Activated CD8-positive, alpha-beta memory T cell treated with anti-CD3 and anti-CD28 coated beads, Interleukin-2, amount 50 U/mL, for 1 hour (primary cell): ENCODE data around the gene PPHLN1.

Experiments
- DNase-seq: peaks from one replicate; pipeline ENCODE4 v3.0.0-alpha.2; 2020; ENCODE audit errors: extremely low read depth

Gene PPHLN1

DNA sequence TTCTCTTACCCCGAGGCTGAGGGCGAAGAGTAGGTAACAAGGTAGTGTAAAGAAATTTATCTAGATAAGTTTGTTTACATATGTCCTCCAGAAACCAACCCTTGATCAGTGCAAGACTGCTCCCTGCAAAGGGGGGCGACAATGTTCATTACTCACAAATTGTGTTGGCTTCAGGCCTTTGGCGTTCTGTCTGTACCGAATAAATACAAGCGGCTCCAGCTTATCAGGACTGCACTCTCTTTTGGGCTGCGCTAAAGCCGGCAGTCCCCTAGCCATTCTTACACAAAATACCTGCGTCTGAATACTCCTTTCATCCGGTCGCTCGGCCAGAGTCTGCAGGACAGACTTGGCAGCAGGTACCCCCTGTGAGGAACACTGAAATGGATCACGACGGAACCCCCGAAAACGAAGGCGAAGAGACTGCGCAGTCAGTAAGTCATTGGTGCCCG lies 116.4 kb downstream of the PPHLN1 start:
- DNase-seq = no peak

- no peak for DNase-seq
Observed at GRCh38 chr12:42442888-42443287, 116.9 kb downstream of the PPHLN1 start.

GRCh38 chr12:42444192-42444943 lies 118.4 kb downstream of the PPHLN1 start:
- DNase-seq = no peak

DNA sequence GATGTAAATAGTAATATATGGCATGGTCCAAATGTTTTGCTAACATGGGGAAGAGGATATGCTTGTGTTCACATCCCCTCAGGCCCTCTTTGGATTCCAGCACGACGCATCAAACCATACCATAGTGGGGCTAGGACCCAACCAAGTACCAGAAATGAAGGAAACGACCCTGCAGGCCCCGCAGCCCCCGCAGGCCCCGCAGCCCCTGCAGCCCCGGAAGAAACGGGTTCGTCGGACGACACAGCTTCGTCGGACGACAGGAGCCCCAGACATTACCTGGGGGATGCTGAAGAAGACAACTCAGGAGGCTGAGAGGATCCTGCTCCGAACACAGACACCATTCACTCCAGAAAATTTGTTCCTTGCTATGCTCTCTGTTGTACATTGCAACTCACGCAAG lies 119.9 kb downstream of the PPHLN1 start:
- DNase-seq = no peak

DNA sequence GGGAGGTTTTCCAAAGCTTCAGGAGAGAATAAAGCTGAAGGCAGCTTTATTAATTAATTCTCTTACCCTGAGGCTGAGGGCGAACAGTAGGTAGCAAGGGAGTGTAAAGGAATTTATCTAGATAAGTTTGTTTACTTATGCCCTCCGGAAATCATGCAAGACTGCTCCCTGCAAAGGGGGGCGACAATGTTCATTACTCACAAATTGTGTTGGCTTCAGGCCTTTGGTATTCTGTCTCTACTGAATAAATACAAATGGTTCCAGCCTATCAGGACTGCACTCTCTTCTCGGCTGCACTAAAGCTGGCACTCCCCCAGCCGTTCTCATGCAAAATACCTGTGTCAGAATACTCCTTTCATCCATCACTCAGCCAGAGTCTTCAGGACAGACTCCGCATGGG lies 120.8 kb downstream of the PPHLN1 start:
- no peak for DNase-seq

DNA sequence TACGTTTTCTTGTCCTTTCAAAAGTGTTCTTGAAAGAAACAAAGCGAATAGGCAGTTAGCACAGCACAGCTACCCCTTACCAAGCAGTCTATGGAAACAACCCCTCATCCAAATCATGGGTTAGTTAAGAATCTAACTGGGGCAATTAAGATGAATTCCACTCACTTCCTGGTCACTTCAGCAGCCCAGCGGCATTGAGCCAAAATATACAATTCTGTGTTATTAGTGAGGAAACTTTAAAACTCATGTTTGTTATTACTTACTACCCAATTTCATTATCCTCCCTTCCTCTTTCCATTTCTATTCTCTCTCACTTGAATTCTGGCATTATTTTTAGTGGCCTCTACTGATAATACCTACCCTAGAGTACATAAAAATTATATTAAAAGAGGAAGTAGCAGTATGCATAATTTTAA lies 121.4 kb downstream of the PPHLN1 start:
- DNase-seq = no peak

- DNase-seq = no peak
Observed at GRCh38 chr12:42448841-42449240, 122.9 kb downstream of the PPHLN1 start.

GRCh38 chr12:42450248-42450647 lies 124.3 kb downstream of the PPHLN1 start:
- no peak for DNase-seq

DNA sequence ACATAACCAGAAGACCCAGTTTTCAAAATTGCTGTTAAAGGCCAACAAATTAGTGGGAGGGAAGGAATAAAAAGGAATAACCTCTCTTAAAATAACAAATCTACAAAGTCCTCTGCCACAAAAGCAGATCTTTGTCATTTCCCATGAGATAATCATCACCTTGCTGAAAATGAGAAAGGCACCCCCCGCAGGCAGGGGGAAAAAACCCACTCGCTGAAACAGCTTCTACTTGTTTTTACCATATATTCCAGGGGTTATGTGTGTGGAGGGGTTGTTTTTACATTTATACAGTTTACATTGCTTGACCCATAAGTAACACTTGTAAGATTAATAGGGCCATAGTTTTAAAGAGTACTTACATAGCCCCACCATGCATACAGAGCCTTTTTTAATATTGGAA lies 132.6 kb downstream of the PPHLN1 start:
- DNase-seq = no peak

DNA sequence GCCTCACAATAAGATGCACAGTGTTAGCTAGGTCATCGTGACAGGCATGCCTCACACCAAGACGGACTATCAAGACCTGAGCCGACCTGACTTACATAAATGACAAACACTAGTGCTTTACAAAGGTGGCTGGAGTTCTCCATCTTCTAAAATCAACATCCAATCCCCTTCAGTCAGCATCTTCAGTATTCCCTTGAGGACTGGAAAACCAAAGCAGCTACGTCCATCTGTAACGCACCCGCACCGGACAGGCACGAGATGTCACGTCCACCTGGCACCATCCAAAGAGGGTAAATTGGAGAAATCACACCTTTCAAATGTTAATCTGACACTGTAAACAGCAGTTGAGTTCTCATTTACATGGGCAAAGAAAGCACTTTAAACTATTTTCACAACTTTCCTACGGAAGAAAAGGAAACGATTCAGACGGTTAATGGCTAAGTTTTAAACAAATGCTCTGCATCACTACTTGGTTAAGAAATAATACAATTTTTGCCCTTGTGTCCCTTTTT lies 133.4 kb downstream of the PPHLN1 start:
- no peak for DNase-seq

DNA sequence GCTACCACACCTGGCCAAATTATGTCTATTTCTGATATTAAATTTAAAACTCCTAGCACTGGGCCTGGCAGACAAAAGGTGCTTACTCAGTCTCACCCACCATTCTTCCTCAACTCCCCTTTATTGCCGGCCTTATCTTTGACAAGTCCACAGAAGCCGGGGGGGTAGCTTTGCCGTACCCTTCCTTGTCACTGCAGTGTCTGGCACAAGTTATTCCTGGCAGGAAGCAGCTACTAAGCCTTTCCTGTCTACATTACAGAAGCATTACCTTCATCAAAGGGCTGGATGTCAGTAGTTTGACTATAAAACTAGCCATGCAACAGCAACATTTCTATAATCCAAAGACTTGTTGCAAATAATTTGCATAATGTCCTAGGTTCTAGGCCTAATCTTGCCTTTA lies 136.5 kb downstream of the PPHLN1 start:
- DNase-seq = no peak

- DNase-seq = no peak
Observed at GRCh38 chr12:42463671-42464070, 137.7 kb downstream of the PPHLN1 start.

- DNase-seq = no peak
Observed at GRCh38 chr12:42468341-42468821, 142.4 kb downstream of the PPHLN1 start.

- no peak for DNase-seq
Observed at GRCh38 chr12:42468921-42469320, 143.0 kb downstream of the PPHLN1 start.

GRCh38 chr12:42469355-42470175 lies 143.6 kb downstream of the PPHLN1 start:
- no peak for DNase-seq

- no peak for DNase-seq
Observed at GRCh38 chr12:42472376-42472775, 146.4 kb downstream of the PPHLN1 start.

DNA sequence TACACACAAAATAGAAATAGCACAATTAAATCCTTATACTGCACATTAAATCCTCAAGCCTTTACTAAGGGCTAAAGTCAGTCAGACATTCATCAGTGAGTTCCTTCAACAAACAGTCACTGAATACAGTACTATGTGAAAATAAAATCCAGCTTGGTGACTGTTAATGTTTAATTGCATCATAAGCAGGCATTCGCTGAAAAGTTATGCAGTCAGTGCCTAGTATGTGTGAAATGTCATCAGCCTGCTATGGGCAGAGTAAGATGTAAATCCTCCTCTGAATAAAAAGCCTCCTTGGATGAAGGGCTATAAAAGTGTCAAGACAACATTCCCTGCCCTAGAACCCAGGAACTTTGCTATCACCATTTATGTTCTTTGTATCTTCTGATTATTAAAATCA lies 147.2 kb downstream of the PPHLN1 start:
- no peak for DNase-seq

GRCh38 chr12:42473561-42473960 lies 147.6 kb downstream of the PPHLN1 start:
- no peak for DNase-seq

DNA sequence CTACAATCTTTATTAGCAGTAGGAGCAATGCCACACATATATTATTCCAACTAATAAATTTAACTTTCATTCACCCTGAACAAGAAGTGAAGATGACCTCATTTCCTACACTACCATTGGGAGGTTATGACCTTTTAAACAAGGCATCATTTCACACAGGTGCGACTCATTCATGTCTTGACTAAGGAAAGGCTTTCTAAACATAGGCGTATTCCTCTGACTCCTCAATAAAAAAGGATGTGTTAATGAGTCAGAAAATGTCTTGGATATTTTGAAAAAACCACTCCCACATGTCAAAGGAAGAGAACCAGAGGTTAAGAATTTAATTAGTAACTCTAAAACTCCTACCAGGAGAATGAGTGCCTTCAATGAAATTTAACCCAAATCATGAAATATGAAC lies 148.4 kb downstream of the PPHLN1 start:
- no peak for DNase-seq

DNA sequence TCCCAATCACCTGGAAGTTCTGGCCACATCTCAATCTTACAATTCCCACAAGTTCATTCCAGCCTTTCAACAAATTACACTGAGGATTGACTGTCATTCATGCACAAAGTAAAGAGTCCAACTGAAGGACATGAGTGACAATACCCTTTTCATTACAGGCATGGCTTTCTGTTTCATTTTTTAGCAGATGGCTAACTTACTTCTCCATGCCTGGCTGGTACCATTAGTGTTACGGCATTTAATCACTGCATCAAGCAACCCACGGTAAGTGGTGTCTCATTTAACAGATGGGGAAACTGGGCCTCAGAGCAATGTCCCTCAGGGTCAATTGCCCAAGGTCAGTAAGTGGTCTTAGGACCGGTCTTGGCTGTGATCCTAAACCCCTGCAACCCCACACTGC lies 149.1 kb downstream of the PPHLN1 start:
- no peak for DNase-seq

- no peak for DNase-seq
Observed at GRCh38 chr12:42477941-42478340, 152.0 kb downstream of the PPHLN1 start.

DNA sequence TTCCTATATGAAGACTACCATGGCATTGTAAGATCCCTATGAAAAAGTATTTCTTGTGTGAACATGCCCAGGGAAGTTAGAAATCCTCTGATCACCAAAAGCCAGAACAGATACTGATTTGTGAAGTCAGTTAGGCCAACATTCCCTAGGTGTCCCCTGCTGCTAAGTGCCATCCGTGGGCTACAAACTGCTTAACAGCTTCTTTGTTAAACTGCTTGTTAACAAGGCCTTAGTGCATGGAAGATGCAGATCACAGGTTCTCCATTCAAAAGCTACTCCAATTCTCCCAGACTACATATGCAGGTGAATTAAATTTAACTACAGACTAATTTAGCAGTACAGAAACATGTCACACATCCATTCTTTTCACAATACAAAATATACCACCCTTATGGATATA lies 155.4 kb downstream of the PPHLN1 start:
- DNase-seq = no peak
